ENCODE results near the gene HEMGN. TPM values are rescaled to one million over a fixed set of nuclear protein-coding genes. Genes with fewer than 3 reads are reported as not detected.

The HEMGN gene
- total and polyA plus RNA-seq, 10 of the 15 experiments (the other 5 are each of a cell fraction or from before 2014, with no cell fraction given), result 0.03 to 0.28 (median 0.09) TPM; not detected in 4

DNA sequence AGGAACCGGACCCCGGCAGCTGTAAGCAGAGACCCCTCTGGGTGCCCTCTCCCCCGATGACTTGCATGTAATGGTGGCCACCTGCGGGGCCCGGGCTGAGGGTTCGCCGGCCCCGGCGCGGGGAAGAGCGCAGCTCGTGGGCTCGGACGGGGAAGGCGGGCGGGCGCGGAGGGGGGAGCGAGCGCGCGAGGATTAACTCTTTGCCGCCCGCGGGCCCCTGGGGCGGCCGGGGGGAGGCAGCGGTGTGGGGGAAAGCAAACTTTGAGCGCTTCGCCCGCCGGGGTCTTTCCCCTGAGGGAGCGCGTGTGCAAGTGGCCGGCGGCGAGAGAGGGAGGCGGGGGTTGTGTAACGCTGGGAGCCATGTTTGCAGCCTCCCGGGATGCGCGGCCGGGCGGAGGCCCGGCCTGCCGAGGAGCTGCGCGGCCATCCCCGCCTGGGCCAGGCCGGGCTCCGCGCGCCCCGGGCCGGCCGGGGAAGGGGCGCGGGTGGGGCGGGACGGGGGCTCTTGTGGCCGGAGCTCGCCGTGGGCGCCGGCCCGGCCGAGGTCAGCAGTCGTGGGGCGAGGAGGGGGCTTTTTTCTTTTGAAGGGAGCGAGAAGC, 45.7 kb upstream of the HEMGN start:
- H3K4me1 ChIP-seq (ENCODE audit: control insufficient read depth, insufficient read depth, low read length), result peaks cover 18% of the 10 kb centered on the region
- ChIA-PET CTCF (interaction anchor here (1.1 to 3.6 kb wide), 4 partner anchors 16 to 62 kb away, joined by 3 to 26 read pairs (median 4); partner anchors contain the start of gene TRMO), RAD21 (ENCODE audit: unreplicated experiment) (interaction anchor here (1.2 to 1.8 kb wide), 3 partner anchors 50 to 346 kb away, joined by 3 to 9 read pairs (median 3); no protein-coding TSS in a partner anchor), POLR2A (interaction anchor here (0.5 to 2.0 kb wide), 6 partner anchors 62 to 273 kb away, joined by 3 to 7 read pairs (median 6); partner anchors contain the start of genes NANS and TRMO), SMC1A (ENCODE audit: uncharacterized antibody, unreplicated experiment) (interaction anchor here (0.8 to 0.9 kb wide), 2 partner anchors 24 to 55 kb away, joined by 3 read pairs; no protein-coding TSS in a partner anchor)
- H3K4me3 ChIP-seq, result peak overlapping the region; percentile 90
- WGBS (ENCODE audit: insufficient coverage, insufficient replicate concordance, low lambda C conversion rate, missing lambda C conversion rate), result under 1% methylated on average over 59 of the region's 70 CpGs
- H3K9ac ChIP-seq (ENCODE audit: control insufficient read depth, insufficient read depth, low read length), result peak overlapping the region; percentile 99
- H3K9me3 ChIP-seq (replicated peaks; ENCODE audit: control insufficient read depth, insufficient read depth, low read length), result no peaks in the 10 kb centered on the region
- no peaks in the 10 kb centered on the region for H3K27me3 ChIP-seq (replicated peaks in 1 of 2; ENCODE audit: control insufficient read depth in 2 of 2, insufficient read depth in 2 of 2, low read length in 1 of 2)
- peak overlapping the region; percentile 99 for H3K27ac ChIP-seq (ENCODE audit: control insufficient read depth, insufficient read depth)
- FAIRE-seq (no peak), DNase-seq (ENCODE audit: low read depth, low spot score) (no peak), ATAC-seq (peak; percentile 25)
- no peaks in the 10 kb centered on the region for H3K36me3 ChIP-seq (ENCODE audit: control insufficient read depth in 2 of 2, insufficient read depth in 2 of 2, low read length in 1 of 2)
- H2AFZ ChIP-seq (ENCODE audit: control insufficient read depth, low read depth, low read length), result peak overlapping the region; percentile 34
- TF ChIP-seq EGR1 (IDR thresholded peaks at IDR 0.05; ENCODE audit: borderline replicate concordance in 1 of 2, low read depth in 2 of 2, low read length in 2 of 2), result peak in 1 of 2 experiments; percentile 15; a peak in 1 of 3 replicates
- peak; percentile 71; the same call in 1 of the 2 replicates for TF ChIP-seq YY1 (IDR thresholded peaks at IDR 0.05; ENCODE audit: low read depth, low read length)
- peak; percentile 65 for TF ChIP-seq POLR2A (IDR thresholded peaks at IDR 0.05; ENCODE audit: low read depth, low read length)
- TF ChIP-seq NFYB (IDR thresholded peaks at IDR 0.05; ENCODE audit: insufficient read depth, low read depth, low read length), result no peak
- TF ChIP-seq, protein P1, sequence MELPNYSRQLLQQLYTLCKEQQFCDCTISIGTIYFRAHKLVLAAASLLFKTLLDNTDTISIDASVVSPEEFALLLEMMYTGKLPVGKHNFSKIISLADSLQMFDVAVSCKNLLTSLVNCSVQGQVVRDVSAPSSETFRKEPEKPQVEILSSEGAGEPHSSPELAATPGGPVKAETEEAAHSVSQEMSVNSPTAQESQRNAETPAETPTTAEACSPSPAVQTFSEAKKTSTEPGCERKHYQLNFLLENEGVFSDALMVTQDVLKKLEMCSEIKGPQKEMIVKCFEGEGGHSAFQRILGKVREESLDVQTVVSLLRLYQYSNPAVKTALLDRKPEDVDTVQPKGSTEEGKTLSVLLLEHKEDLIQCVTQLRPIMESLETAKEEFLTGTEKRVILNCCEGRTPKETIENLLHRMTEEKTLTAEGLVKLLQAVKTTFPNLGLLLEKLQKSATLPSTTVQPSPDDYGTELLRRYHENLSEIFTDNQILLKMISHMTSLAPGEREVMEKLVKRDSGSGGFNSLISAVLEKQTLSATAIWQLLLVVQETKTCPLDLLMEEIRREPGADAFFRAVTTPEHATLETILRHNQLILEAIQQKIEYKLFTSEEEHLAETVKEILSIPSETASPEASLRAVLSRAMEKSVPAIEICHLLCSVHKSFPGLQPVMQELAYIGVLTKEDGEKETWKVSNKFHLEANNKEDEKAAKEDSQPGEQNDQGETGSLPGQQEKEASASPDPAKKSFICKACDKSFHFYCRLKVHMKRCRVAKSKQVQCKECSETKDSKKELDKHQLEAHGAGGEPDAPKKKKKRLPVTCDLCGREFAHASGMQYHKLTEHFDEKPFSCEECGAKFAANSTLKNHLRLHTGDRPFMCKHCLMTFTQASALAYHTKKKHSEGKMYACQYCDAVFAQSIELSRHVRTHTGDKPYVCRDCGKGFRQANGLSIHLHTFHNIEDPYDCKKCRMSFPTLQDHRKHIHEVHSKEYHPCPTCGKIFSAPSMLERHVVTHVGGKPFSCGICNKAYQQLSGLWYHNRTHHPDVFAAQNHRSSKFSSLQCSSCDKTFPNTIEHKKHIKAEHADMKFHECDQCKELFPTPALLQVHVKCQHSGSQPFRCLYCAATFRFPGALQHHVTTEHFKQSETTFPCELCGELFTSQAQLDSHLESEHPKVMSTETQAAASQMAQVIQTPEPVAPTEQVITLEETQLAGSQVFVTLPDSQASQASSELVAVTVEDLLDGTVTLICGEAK (IDR thresholded peaks at IDR 0.05; ENCODE audit: borderline replicate concordance), result no peak
- TF ChIP-seq MYC (IDR thresholded peaks at IDR 0.05; ENCODE audit: insufficient read depth, insufficient read length, insufficient replicate concordance, low read length, severe bottlenecking), result peak; percentile 39
- H3K4me2 ChIP-seq (ENCODE audit: control insufficient read depth, insufficient read depth), result 0 out of 2 replicates have a peak overlapping the region, but pooled peaks have one; percentile 9
- peaks cover 64% of the 10 kb centered on the region for H3K79me2 ChIP-seq (ENCODE audit: control insufficient read depth, insufficient read depth, low read length)
- TSS peak; percentile 45 for BruUV-seq (replicated peaks)
- H4K20me1 ChIP-seq (ENCODE audit: control insufficient read depth, insufficient read depth), result no peaks in the 10 kb centered on the region
- in situ Hi-C loops (cut with MboI), result no loop called here
- intact Hi-C loops (cut with micrococcal nuclease; ENCODE audit: unreplicated experiment), result loop anchor here (2.0 kb wide), 2 partner anchors 51 to 61 kb away; partner anchors contain the start of gene TRMO

All from GM12878 (cell line).